ENCODE data around the gene DOCK3. TPM values are rescaled to one million over a fixed set of nuclear protein-coding genes. Genes with fewer than 3 reads are reported as not detected.

DOCK3 gene
- total and polyA plus RNA-seq, 4 donors = 0.01 to 0.08 (median 0.06) TPM; not detected in 1

GRCh38 chr3:50630394-50630793 is 44.3 kb upstream of the DOCK3 start:
- no peak overlapping the region for H3K4me3 ChIP-seq (ENCODE audit: low read depth in 1 of 3, low read length in 3 of 3)
- H3K9ac ChIP-seq (ENCODE audit: low read depth in 1 of 2, low read length in 2 of 2) = no peak overlapping the region
- H3K36me3 ChIP-seq (ENCODE audit: control insufficient read depth in 4 of 4, insufficient read depth in 3 of 4, low read depth in 1 of 4, low read length in 3 of 4) = peaks cover 0 to 3% (median 0%) of the 10 kb centered on the region in 4 donors
- H3K9me3 ChIP-seq (ENCODE audit: control insufficient read depth in 4 of 4, low read length in 3 of 4) = no peaks in the 10 kb centered on the region
- no peak for DNase-seq (ENCODE audit: low spot score)
- TF ChIP-seq FOXA2 (IDR thresholded peaks at IDR 0.05) (no peak), RAD21 (IDR thresholded peaks at IDR 0.05) (no peak), MAX (IDR thresholded peaks at IDR 0.05) (no peak), ZBTB33 (IDR thresholded peaks at IDR 0.05) (no peak), ATF3 (IDR thresholded peaks at IDR 0.05) (no peak), HNF4G (IDR thresholded peaks at IDR 0.05) (no peak), JUND (IDR thresholded peaks at IDR 0.05) (no peak), RXRA (IDR thresholded peaks at IDR 0.05) (no peak), GABPA (IDR thresholded peaks at IDR 0.05 in 1 of 2, conservative IDR thresholded peaks at IDR 0.05 in 1 of 2) (no peak), EGR1 (IDR thresholded peaks at IDR 0.05; ENCODE audit: low read depth in 2 of 2) (no peak)
- no peaks in the 10 kb centered on the region for H3K4me1 ChIP-seq (ENCODE audit: control insufficient read depth in 4 of 4, insufficient read depth in 4 of 4, low read length in 3 of 4)
- H3K27me3 ChIP-seq (ENCODE audit: control insufficient read depth in 4 of 4, insufficient read depth in 4 of 4, low read length in 3 of 4) = no peaks in the 10 kb centered on the region
- H3K27ac ChIP-seq (ENCODE audit: low read depth in 1 of 2, low read length in 2 of 2) = no peak overlapping the region
- WGBS = 87% methylated on average over 6 of the region's 6 CpGs

- DNase-seq (ENCODE audit: low spot score) = no peak
Measured at GRCh38 chr3:50630877-50631276, 43.9 kb upstream of the DOCK3 start.

More at GRCh38 chr3:50630877-50631276, 43.9 kb upstream of the DOCK3 start:
- no peaks in the 10 kb centered on the region for H3K9me3 ChIP-seq (ENCODE audit: control insufficient read depth in 4 of 4, low read length in 3 of 4)
- WGBS = 88% methylated on average over 7 of the region's 7 CpGs
- H3K4me3 ChIP-seq (ENCODE audit: low read depth in 1 of 3, low read length in 3 of 3) = no peak overlapping the region
- H3K27ac ChIP-seq (ENCODE audit: low read depth in 1 of 2, low read length in 2 of 2) = no peak overlapping the region
- no peak overlapping the region for H3K9ac ChIP-seq (ENCODE audit: low read depth in 1 of 2, low read length in 2 of 2)
- H3K36me3 ChIP-seq (ENCODE audit: control insufficient read depth in 4 of 4, insufficient read depth in 3 of 4, low read depth in 1 of 4, low read length in 3 of 4) = peaks cover 0 to 3% (median 0%) of the 10 kb centered on the region in 4 donors
- no peak for TF ChIP-seq RAD21 (IDR thresholded peaks at IDR 0.05)
- no peak for TF ChIP-seq ZBTB33 (IDR thresholded peaks at IDR 0.05)
- TF ChIP-seq YY1 (IDR thresholded peaks at IDR 0.05) = no peak
- TF ChIP-seq HNF4A (conservative IDR thresholded peaks at IDR 0.05) = no peak
- no peak for TF ChIP-seq REST (IDR thresholded peaks at IDR 0.05)
- no peaks in the 10 kb centered on the region for H3K4me1 ChIP-seq (ENCODE audit: control insufficient read depth in 4 of 4, insufficient read depth in 4 of 4, low read length in 3 of 4)
- no peaks in the 10 kb centered on the region for H3K27me3 ChIP-seq (ENCODE audit: control insufficient read depth in 4 of 4, insufficient read depth in 4 of 4, low read length in 3 of 4)

All from liver (tissue), 9 donors.